ENCODE data around the gene NDUFAB1.
A peak's percentile ranks its signal among the peaks of the same experiment; 100 is the strongest.

Gene NDUFAB1

GRCh38 chr16:23573817-23574216 lies 22.3 kb downstream of the NDUFAB1 start:
- H3K36me3 Mint-ChIP-seq (ENCODE audit: low read depth), result peaks cover 19% of the 10 kb centered on the region
- H3K4me3 Mint-ChIP-seq, result no peak overlapping the region
- H3K9me3 Mint-ChIP-seq, result no peaks in the 10 kb centered on the region
- no peaks in the 10 kb centered on the region for H3K27me3 Mint-ChIP-seq (ENCODE audit: low read depth)
- H3K27ac Mint-ChIP-seq, result no peak overlapping the region
- H3K4me1 Mint-ChIP-seq (ENCODE audit: low read depth), result no peaks in the 10 kb centered on the region

- H3K27me3 Mint-ChIP-seq (ENCODE audit: low read depth), result no peaks in the 10 kb centered on the region
These were observed 23.7 kb downstream of the NDUFAB1 start for GRCh38 chr16:23572394-23572793.

DNA sequence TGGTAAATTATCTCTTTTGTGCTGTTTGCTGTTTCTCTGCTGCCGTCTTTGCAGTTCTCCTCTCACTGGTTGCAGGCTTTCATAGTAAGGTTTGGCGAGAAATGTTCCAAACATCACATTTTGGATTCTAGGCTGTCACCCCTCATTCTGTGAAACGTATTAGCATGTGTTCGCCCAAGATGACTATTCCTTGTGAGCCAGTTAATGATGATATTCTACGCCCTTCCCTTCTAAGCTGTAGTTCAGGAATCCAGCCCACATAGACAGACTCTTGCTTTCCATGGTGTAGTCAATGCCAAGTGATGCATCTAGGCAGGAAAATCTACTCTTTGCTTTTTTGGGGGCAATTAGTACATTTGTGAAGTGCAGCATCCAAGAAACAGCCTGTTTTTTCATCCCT lies 24.2 kb downstream of the NDUFAB1 start:
- Mint-ChIP-seq H3K4me3 (no peak overlapping the region), H3K9me3 (no peaks in the 10 kb centered on the region), H3K36me3 (ENCODE audit: low read depth) (peaks cover 25% of the 10 kb centered on the region), H3K27me3 (ENCODE audit: low read depth) (no peaks in the 10 kb centered on the region), H3K4me1 (ENCODE audit: low read depth) (no peaks in the 10 kb centered on the region), H3K27ac (no peak overlapping the region)

More at GRCh38 chr16:23572394-23572793, 23.7 kb downstream of the NDUFAB1 start:
- Mint-ChIP-seq H3K4me1 (ENCODE audit: low read depth) (no peaks in the 10 kb centered on the region), H3K36me3 (ENCODE audit: low read depth) (peaks cover 21% of the 10 kb centered on the region), H3K9me3 (no peaks in the 10 kb centered on the region), H3K4me3 (no peak overlapping the region), H3K27ac (no peak overlapping the region)

GRCh38 chr16:23570992-23571632 lies 25.0 kb downstream of the NDUFAB1 start:
- no peak overlapping the region for H3K27ac Mint-ChIP-seq
- no peak overlapping the region for H3K4me3 Mint-ChIP-seq
- H3K36me3 Mint-ChIP-seq (ENCODE audit: low read depth), result peaks cover 29% of the 10 kb centered on the region

DNA sequence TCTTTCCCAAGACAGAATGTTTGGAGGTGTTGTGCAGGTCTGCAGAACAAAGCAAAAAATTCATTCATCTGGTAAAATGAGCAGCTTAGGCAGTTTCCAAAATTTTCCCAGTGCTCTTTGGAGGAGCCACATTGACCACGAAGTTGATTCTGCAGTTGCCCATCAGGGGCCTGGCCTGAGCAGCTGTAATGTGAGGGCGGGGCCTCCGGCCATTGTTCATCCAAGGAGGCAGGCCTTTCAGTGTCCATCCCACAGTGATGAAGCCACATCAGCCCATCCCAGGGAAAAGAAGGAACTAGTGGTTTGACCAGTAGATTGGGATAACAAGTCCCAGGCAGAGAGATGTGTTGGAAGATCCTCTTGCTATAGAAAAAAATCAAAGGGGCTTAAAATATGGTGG lies 28.5 kb downstream of the NDUFAB1 start:
- peaks cover 52% of the 10 kb centered on the region for H3K36me3 Mint-ChIP-seq (ENCODE audit: low read depth)
- H3K9me3 Mint-ChIP-seq, result no peaks in the 10 kb centered on the region
- no peak overlapping the region for H3K4me3 Mint-ChIP-seq
- H3K27me3 Mint-ChIP-seq (ENCODE audit: low read depth), result no peaks in the 10 kb centered on the region
- H3K27ac Mint-ChIP-seq, result no peak overlapping the region
- H3K4me1 Mint-ChIP-seq (ENCODE audit: low read depth), result no peaks in the 10 kb centered on the region

More at GRCh38 chr16:23570992-23571632, 25.0 kb downstream of the NDUFAB1 start:
- H3K27me3 Mint-ChIP-seq (ENCODE audit: low read depth), result no peaks in the 10 kb centered on the region
- H3K9me3 Mint-ChIP-seq, result no peaks in the 10 kb centered on the region
- H3K4me1 Mint-ChIP-seq (ENCODE audit: low read depth), result no peaks in the 10 kb centered on the region

DNA sequence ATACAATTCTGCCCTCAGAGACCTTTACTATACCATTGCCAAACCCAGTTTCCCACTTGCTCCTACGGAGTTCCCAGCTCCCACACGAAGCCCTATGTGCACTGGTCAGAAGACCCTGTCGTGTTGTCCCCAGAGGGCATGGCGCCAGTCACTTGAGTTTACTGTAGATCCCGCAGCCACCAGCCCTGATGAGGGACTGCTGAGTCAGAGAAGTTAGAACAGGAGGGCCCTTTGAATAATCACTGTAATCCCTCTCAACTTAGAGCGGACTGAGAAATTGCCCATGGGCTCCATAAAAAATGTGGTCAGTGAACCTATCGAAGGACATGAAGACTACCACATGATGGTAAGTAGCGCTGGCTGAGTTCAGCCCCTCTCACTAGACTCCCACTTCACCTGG lies 29.4 kb downstream of the NDUFAB1 start:
- Mint-ChIP-seq H3K4me1 (ENCODE audit: low read depth) (no peaks in the 10 kb centered on the region), H3K36me3 (ENCODE audit: low read depth) (peaks cover 55% of the 10 kb centered on the region), H3K9me3 (no peaks in the 10 kb centered on the region), H3K27me3 (ENCODE audit: low read depth) (no peaks in the 10 kb centered on the region), H3K4me3 (no peak overlapping the region), H3K27ac (no peak overlapping the region)

GRCh38 chr16:23564575-23565363 lies 31.3 kb downstream of the NDUFAB1 start:
- no peak overlapping the region for H3K27ac Mint-ChIP-seq
- H3K36me3 Mint-ChIP-seq (ENCODE audit: low read depth), result peaks cover 50% of the 10 kb centered on the region

DNA sequence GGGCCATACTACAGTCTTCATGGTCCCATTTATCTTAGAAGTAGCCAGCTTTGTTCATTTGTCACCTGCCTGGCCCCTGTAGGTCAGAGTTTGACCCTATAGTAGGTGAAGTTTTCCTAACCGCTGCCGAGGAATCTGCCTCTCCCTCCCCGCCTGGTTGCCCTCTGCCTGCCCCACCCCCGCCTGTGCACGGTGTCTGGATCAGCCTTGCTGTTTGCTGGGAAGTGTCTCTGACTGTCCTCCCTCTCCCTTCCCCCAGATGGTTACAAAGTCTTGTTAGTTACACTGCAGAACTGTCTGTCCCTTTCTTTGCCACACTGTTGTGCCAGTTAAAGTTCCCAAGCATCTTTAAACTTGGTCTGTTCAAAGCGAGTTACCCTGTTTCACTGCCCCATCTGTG lies 32.9 kb downstream of the NDUFAB1 start:
- peaks cover 14% of the 10 kb centered on the region for H3K4me1 Mint-ChIP-seq (ENCODE audit: low read depth)
- no peak overlapping the region for H3K27ac Mint-ChIP-seq
- H3K4me3 Mint-ChIP-seq, result no peak overlapping the region
- no peaks in the 10 kb centered on the region for H3K9me3 Mint-ChIP-seq
- no peaks in the 10 kb centered on the region for H3K27me3 Mint-ChIP-seq (ENCODE audit: low read depth)
- peaks cover 56% of the 10 kb centered on the region for H3K36me3 Mint-ChIP-seq (ENCODE audit: low read depth)

More at GRCh38 chr16:23564575-23565363, 31.3 kb downstream of the NDUFAB1 start:
- Mint-ChIP-seq H3K9me3 (no peaks in the 10 kb centered on the region), H3K27me3 (ENCODE audit: low read depth) (no peaks in the 10 kb centered on the region), H3K4me3 (no peak overlapping the region), H3K4me1 (ENCODE audit: low read depth) (peaks cover 7% of the 10 kb centered on the region)

DNA sequence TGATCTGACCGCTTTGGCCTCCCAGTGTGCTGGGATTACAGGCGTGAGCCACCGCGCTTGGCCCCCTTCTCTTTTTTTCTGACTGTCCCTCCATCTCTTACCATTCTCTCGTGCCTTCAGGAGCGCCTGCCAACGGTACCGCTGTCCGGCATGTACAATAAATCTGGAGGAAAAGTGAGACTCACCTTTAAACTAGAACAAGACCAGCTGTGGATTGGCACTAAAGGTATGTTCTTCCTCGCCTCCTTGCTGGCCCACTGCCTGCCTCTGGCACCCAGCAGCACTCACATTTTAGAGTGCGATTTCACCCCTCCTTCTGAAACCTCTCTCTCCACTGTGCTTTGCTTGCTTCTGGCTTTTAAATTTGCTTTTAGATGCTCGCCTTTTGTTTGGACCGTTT lies 33.6 kb downstream of the NDUFAB1 start:
- H3K27ac Mint-ChIP-seq, result no peak overlapping the region
- H3K27me3 Mint-ChIP-seq (ENCODE audit: low read depth), result no peaks in the 10 kb centered on the region
- peaks cover 14% of the 10 kb centered on the region for H3K4me1 Mint-ChIP-seq (ENCODE audit: low read depth)
- H3K4me3 Mint-ChIP-seq, result no peak overlapping the region
- H3K36me3 Mint-ChIP-seq (ENCODE audit: low read depth), result peaks cover 53% of the 10 kb centered on the region
- H3K9me3 Mint-ChIP-seq, result no peaks in the 10 kb centered on the region

DNA sequence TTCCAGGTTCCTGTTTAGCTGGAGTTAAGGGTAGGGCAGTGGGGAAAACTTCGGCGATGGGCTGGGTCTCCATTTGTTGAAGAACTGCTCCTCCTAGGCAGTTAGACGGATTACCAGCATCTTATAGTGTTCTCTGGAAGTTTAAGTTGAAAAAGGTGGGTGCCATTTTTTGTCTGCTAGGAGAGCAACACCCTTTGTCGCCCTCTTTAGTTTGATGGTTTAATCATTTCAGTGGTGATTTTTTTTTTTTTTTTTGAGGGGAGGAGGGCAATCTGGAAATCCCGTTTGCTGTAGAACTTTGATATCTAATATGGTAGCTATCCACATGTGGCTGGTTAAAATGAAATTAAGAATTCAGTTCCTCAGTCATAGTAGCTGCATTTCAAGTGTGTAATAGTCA lies 34.5 kb downstream of the NDUFAB1 start:
- H3K4me3 Mint-ChIP-seq, result no peak overlapping the region

DNA sequence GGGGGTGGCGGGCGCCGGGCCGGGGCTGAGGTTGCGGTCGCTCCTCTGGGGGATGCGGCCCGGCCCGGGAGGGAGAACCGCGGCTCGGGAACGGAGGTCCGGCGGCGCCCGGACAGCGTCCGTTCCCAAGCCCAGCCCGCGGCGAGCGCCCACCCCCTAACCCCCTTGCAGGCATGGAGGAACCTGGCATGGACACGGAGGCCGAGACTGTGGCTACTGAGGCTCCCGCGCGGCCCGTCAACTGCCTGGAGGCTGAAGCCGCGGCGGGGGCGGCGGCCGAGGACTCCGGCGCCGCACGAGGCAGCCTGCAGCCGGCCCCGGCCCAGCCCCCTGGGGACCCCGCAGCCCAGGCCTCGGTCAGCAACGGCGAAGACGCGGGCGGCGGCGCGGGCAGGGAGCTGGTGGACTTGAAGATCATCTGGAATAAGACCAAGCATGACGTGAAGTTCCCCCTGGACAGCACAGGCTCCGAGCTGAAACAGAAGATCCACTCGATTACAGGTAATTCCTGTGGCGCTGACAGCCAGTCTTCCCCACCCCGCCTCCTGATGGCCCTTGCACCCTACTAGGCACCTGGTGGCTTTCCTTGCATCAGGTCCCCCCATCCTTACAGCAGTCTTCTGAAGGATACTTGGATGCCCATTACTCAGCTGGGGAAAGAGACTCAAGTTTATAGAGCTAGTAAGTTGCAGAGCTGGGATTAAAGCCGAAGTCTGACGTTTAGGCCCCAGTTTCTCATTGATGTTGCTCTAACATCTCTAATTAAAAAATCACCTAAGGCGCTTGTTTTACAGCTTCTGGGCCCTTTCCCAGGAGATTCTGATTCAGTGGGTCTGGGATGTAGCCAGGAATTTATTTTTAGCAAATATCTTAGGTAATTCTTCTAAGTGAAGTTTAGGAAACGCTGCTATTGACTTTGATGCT lies 38.1 kb downstream of the NDUFAB1 start:
- no peaks in the 10 kb centered on the region for H3K27me3 Mint-ChIP-seq (ENCODE audit: low read depth)
- H3K9me3 Mint-ChIP-seq, result no peaks in the 10 kb centered on the region
- peaks cover 26% of the 10 kb centered on the region for H3K36me3 Mint-ChIP-seq (ENCODE audit: low read depth)
- peak overlapping the region; percentile 91 for H3K4me3 Mint-ChIP-seq
- peak overlapping the region; percentile 89 for H3K27ac Mint-ChIP-seq
- H3K4me1 Mint-ChIP-seq (ENCODE audit: low read depth), result peaks cover 23% of the 10 kb centered on the region

More for the DNA sequence above, 34.5 kb downstream of the NDUFAB1 start:
- Mint-ChIP-seq H3K9me3 (no peaks in the 10 kb centered on the region), H3K36me3 (ENCODE audit: low read depth) (peaks cover 47% of the 10 kb centered on the region), H3K27me3 (ENCODE audit: low read depth) (no peaks in the 10 kb centered on the region), H3K4me1 (ENCODE audit: low read depth) (peaks cover 19% of the 10 kb centered on the region), H3K27ac (no peak overlapping the region)

GRCh38 chr16:23556881-23557778 lies 39.0 kb downstream of the NDUFAB1 start, which contains the start of the genes EARS2 and UBFD1:
EARS2 (minus strand) TSS chr16:23557350; CDS start chr16:23557343, 7 bp downstream.
UBFD1 (plus strand) TSS chr16:23557727; CDS start chr16:23557743, 16 bp downstream.
- H3K9me3 Mint-ChIP-seq, result no peaks in the 10 kb centered on the region
- peak within 1 kb of the TSS; percentile 91 for H3K4me3 Mint-ChIP-seq
- H3K27ac Mint-ChIP-seq, result peak within 1 kb of the TSS; percentile 89
- H3K4me1 Mint-ChIP-seq (ENCODE audit: low read depth), result peaks cover 23% of the 10 kb centered on the region
- no peaks in the 10 kb centered on the region for H3K27me3 Mint-ChIP-seq (ENCODE audit: low read depth)
- peaks cover 18% of the 10 kb centered on the region for H3K36me3 Mint-ChIP-seq (ENCODE audit: low read depth)

GRCh38 chr16:23554536-23554935 lies 41.6 kb downstream of the NDUFAB1 start:
- Mint-ChIP-seq H3K27ac (no peak overlapping the region), H3K4me1 (ENCODE audit: low read depth) (peaks cover 13% of the 10 kb centered on the region), H3K36me3 (ENCODE audit: low read depth) (peaks cover 15% of the 10 kb centered on the region), H3K27me3 (ENCODE audit: low read depth) (no peaks in the 10 kb centered on the region), H3K9me3 (no peaks in the 10 kb centered on the region), H3K4me3 (no peak overlapping the region)

All from T-helper 1 cell treated with Interleukin-12 subunit alpha and Interleukin-12 subunit beta and Interleukin-4 antibody, amounts not matched to agents 30 μg/mL and 1 μg/mL, for 36 hours (primary cell).